Activated CD4-positive, CD25-positive, alpha-beta regulatory T cell treated with anti-CD3 and anti-CD28 coated beads, Interleukin-2, amount 50 U/mL, for 72 hours (primary cell): ENCODE data around the gene CASZ1.

Experiments used
- DNase-seq: peaks from one replicate; pipeline ENCODE4 v3.0.0; 2021

CASZ1 gene

GRCh38 chr1:10635085-10635896 lies 161.2 kb downstream of the CASZ1 start:
- no peak for DNase-seq

DNA sequence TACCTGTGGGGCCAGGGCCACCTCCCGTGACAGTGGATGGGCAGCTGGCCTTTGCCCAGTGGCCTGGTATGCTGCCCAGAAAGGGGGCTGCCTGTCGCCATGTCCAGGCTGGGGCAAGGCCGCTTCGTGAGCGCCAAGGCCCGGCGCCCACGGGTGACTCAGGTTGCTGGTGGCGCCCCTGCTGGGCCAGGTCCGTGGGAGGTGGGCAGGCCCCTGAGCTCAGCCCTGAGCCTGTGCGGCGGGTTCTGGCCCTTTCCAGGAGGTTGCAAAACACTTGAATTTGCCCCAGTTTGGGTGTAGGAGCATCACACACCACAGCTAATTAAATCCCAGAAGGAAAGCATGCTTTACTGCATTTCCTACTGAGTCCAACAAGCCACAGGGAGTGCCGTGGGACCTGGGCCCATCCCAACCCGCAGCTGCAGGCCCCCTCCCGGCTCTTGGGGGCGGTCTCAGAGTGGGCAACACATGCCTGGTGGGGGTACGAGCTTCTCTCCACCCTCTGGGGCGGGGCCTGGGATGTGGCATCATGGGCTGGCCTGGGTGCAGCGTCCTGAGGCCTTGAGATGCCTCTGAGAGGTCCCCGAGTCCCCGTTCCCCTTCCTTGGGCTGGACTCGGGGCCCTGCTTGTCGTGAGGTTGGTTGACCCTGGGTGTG lies 161.9 kb downstream of the CASZ1 start:
- no peak for DNase-seq

DNA sequence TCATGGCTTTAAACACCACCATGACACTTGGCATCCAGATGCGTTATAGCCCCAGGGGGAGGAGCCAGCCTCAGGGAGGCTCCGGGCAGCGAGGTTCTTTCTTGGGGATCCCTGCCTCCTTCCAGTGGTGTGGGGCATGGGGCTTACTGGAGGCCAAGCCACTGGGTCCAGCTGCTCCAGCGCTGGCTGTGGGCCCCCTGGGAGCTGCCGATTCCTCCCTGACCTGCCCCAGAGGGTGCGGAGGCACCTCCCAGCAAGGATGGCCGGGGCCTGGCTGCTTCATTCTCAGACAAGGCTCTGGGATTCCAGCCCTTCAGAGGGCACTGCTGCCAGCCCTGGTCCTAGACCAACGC lies 162.4 kb downstream of the CASZ1 start:
- no peak for DNase-seq

DNA sequence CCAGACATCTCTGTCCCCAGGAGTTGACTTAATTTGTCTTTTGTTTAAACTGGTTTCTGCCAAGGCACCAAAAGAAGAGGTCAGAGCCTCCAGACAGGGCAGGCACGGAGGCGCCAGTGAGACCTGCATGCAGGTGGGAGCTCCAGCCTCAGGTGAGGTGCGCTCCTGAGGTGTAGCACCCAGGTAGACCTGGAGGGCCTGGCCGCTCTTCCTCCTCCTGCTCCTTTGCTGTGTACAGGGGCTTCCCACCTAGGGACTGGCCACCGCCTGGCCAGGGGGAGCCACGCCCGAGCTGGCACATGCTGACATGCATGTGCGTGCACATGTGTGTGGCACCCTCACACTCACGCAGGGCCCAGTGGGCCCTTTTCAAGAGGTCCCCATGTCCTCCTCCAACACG lies 163.0 kb downstream of the CASZ1 start:
- DNase-seq = no peak

- no peak for DNase-seq
Observed at GRCh38 chr1:10632691-10633090, 163.8 kb downstream of the CASZ1 start.

GRCh38 chr1:10631811-10632593 lies 164.4 kb downstream of the CASZ1 start:
- no peak for DNase-seq

DNA sequence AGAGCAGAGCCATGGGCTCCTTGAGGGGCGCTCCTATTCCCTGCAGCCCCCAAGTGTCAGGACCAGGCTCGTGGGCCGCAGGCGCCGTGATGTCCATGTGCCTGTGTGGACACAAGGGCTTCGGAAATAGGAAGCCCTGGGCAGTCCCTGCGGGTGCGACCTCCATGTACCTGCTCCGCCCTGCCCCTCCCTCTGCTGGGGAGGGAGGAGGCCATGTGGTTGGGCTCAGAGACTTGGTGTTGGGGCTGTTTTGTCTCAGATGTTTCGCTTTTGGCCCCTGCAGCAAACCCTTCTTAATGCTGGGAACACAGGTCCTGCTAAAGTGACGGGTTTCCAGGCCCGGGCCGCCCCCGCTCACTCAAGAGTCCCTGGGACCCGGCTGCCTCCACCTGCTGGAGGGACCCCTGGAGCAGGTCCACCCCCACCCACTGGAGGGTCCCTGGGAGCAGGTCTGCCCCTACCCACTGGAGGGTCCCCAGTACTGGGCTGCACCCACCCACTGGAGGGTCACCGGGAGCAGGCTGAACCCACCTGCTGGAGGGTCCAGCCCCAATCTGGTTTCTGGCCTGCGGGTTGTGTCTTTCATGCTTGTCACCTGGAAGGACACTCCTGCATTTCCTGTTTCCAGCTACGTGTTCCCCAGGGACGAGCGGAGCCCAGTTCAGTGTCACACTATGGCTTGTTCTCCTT lies 165.2 kb downstream of the CASZ1 start:
- DNase-seq = no peak

DNA sequence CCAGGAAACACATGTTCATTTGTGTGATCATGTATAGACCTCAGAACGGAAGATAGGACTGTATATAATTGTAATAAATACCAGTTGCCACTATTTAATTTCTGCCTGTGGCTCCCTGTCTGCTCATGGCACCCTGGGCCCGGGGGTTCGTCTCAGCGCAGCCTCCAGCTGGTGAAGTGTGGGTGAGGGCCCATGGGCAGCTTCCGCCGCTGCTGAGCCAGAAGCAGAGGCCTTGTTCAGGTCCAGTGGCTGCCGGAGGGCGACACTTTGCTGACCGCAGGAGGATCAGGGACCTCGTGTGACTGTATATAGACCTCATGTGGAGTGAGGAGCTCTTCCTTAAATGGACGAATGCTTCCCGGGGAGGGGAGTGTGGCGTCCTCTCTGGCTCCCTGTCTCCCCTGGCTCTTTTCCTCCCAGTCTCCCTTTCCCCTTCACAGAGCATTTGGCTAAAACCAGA lies 165.8 kb downstream of the CASZ1 start:
- DNase-seq = no peak

DNA sequence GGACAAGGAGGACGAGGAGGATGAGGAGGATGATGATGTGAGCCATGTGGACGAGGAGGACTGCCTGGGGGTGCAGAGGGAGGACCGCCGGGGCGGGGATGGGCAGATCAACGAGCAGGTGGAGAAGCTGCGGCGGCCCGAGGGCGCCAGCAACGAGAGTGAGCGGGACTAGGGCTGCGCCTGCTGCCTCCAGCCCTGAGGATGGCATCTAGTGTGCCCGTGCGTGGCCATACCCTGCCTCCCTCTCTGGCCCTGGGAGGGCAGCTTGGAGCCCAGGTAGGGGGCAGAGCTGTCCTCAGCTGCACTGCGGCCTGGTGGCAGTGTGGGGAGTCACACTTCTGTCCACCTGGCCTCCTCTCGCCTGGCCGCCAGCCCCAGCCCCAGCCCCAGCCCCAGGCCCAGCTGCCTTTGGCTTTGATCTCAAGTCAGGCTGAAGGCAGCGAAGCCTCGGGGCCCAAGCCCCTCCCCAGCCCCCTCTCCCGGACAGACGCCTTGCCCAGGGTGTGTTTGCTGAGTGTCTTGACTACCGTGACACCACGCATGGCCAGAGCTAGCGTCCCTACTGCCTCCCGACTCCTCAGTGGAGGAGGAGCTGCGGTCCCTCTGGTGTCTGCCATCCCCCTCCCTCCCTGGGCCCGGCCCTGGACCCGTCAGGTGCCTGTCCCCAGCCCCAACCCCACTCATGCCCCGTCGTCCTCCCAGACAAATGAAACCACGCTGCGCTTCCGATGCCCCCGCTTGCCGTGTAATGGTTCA lies 166.5 kb downstream of the CASZ1 start:
- DNase-seq = no peak

DNA sequence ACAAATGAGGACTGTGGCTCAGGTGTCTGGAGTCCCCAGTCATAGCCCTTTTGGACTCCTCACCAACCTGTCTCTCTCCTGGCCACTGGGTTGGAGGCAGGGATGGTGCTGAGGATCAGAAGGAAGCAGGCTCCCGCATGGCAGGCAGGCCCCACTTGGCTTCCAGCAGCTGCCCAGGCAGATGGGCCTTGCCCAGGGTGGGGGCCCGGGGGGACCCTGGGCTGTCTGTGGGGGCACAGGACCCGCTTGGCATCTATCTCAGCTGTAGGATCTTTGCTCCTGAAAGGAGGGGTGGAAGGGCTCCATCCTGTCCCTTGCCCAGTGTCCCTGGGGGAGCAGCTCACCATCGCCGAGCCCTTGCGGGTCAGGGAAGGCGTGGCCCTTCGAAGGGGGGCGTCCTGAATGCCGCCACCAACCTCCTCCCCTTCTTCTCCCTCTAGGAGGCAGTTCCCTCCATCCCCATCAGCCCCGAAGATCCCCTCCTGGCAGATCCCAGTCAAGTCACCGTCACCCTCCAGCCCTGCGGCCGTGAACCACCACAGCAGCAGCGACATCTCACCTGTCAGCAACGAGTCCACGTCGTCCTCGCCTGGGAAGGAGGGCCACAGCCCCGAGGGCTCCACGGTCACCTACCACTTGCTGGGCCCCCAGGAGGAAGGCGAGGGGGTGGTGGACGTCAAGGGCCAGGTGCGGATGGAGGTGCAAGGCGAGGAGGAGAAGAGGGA lies 167.2 kb downstream of the CASZ1 start:
- DNase-seq = no peak

DNA sequence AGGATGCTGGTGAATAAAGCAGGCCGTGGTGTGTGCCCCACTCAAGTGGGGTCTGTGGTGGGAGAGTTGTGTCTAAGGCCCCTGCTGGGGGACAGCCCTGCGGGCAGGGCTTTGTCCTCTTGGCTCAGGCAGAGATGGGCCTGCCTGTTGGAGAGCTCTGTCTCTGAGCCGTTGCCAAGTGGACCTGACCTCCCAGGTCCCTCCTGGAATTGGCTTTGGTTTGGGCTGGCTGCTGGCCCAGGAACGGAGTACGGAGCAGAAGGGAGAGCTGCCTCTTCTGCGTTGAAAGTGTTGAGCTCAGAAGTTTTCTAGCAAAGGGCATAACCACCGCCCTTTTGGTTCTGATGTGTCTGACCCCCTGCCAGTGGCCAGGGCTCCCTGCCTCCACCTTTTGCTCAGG lies 167.8 kb downstream of the CASZ1 start:
- DNase-seq = no peak

DNA sequence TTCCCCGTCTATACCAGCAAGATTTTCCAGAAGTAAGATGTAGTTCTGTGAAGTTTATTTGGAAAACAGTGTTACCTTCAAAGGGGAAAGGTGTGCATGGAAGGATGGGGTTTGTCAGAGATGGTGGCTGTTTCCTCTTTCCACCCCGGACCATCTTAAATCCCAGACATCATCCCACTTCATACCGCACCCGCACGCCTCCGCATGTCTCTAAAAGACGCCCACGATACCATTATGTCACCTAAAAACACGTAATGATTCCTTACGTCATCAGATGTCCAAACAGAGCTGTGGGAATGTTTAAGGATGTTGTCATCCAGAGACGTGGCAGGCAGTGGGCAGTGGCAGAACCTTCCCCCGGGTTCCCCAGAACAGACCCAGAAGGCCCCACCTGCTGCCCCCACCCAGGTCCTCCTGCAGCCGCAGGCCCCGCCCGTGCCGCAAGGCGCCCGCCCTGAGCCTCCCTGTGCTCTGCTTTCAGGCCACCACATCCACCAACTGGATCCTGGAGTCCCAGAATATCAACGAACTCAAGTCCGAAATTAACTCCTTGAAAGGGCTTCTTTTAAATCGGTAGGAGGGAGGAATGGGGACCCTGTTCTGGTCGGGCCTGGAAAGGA lies 169.5 kb downstream of the CASZ1 start:
- DNase-seq = no peak

GRCh38 chr1:10626131-10626731 lies 170.2 kb downstream of the CASZ1 start:
- DNase-seq = no peak

DNA sequence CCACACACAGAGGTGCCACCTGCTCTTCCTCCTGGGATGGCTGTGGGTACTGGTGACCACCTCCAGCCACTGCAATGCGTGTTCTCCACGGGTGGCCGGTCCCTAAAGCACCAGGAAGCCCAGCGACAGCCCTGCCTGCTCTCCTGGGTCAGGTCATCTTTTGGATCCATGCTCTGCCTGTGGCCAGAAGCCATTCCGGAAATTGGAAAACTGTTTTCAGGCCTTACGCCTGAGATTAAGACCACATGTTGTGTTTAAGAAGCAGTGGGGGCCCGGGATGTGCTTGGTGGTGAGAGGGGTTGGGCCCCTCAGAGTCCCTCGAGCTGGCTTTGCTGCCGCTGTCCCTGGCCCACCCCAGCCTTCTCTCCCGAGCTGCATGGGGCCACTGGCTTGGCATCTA lies 170.9 kb downstream of the CASZ1 start:
- DNase-seq = no peak

- no peak for DNase-seq
Observed at GRCh38 chr1:10625076-10625475, 171.4 kb downstream of the CASZ1 start.

GRCh38 chr1:10624256-10625050 lies 172.0 kb downstream of the CASZ1 start:
- peak; percentile 25 for DNase-seq

GRCh38 chr1:10623686-10624145 lies 172.7 kb downstream of the CASZ1 start:
- peak; percentile 19 for DNase-seq

DNA sequence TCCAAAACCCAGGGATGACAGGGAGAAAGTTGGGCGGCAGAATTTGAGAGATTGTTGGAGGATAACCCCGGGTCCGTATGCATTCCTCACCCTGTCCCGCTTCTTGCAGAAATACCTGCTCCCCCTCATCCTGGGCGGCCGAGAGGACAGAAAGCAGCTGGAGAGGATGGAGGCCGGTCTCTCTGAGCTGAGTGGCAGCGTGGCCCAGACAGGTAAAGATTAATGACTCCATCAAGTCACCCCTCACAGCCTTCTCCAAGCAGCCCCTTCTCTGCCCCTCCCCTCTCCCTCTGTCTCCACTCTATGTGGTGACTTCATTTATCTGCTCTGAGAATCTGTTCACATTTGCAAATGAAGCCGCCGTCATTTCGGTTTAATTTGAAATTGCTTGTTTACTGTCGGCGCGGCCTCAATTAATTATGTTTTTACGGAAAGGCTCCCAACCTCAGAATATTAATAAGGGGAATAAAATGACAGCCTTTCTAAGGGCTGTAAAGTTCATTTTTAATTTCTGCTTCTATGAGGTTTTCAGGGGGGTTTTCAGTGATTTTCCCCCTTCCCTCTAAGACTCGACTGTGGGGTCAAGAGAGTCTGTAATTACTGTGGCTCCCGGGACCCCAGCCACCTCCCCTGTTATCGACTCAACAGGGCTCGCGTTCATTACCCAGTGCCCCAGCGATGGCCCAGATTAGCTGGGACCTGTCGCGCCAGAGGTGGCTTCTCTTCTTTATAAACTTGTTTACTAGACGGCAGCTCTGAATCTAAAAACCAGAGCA lies 173.3 kb downstream of the CASZ1 start:
- peak; percentile 8 for DNase-seq

GRCh38 chr1:10621906-10622305 lies 174.5 kb downstream of the CASZ1 start:
- peak; percentile 18 for DNase-seq
